ENCODE measurements around the gene PINLYP. TPM values are rescaled to one million over a fixed set of nuclear protein-coding genes. Genes with fewer than 3 reads are reported as not detected.

The PINLYP gene
- total and polyA plus RNA-seq, 9 of the 15 experiments (the other 6 are each of a cell fraction or from before 2014, with no cell fraction given): 1.00 to 6.7 (median 2.2) TPM

DNA sequence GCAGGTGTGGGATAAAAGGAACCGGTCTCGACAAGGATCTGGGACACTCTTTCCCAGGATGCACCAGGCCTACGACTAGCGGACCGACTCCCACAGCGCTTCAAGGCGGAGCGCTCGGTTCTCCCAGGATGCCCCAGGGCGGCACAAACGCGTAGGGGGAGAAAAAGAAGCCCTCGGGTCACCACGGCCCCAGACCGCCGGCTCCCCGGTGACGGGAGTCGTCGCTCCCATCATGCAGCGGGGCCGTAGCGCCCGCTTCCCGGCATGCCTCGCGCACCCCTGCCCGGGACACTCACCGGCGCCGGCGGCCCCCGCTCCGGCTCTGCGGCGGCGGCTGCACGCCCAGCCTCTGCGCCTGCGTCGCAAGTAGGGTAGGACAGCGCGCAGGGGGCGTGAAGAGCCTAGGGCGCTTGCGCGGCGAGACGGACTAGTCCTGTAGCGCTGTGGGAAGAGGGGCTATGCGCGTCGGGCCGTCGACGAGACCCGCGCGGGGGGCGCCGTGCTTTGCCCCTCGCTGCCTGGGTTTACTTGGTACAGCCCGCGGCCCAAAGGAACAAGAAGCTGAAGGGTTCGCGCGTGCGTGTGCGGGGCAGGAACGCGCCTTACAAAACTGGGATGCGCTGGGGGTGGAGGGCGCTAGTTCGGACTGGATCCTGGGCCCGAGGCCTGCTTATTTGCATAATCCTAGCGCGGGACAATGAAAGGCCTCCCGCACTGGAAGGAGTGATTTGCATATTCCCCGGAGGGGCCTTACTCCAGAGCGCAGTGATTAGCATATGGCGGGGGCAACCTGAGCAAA lies 43.9 kb downstream of the PINLYP start, which contains the start of gene ZNF428 (continued):
- no peak for TF ChIP-seq POLR2AphosphoS2 (IDR thresholded peaks at IDR 0.05; ENCODE audit: low read length)
- TF ChIP-seq GABPB1 (CRISPR knock-in tag; IDR thresholded peaks at IDR 0.05): no peak
- TF ChIP-seq, protein P1, sequence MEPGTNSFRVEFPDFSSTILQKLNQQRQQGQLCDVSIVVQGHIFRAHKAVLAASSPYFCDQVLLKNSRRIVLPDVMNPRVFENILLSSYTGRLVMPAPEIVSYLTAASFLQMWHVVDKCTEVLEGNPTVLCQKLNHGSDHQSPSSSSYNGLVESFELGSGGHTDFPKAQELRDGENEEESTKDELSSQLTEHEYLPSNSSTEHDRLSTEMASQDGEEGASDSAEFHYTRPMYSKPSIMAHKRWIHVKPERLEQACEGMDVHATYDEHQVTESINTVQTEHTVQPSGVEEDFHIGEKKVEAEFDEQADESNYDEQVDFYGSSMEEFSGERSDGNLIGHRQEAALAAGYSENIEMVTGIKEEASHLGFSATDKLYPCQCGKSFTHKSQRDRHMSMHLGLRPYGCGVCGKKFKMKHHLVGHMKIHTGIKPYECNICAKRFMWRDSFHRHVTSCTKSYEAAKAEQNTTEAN (CRISPR knock-in tag; IDR thresholded peaks at IDR 0.05): peak; percentile 45; the same call in 1 of the 2 replicates
- TF ChIP-seq FOXM1 (IDR thresholded peaks at IDR 0.05; ENCODE audit: low read depth): no peak
- peak; percentile 51; the same call in 1 of the 2 replicates for TF ChIP-seq FOXM1 (CRISPR knock-in tag; IDR thresholded peaks at IDR 0.05; ENCODE audit: low read depth)
- TF ChIP-seq PHTF2 (CRISPR knock-in tag; IDR thresholded peaks at IDR 0.05): no peak
- no peak for TF ChIP-seq CAMTA2 (CRISPR knock-in tag; conservative IDR thresholded peaks at IDR 0.05)
- peak; percentile 38; the same call in 1 of the 2 replicates for TF ChIP-seq ZNF263 (CRISPR knock-in tag; IDR thresholded peaks at IDR 0.05; ENCODE audit: borderline replicate concordance)
- TF ChIP-seq, protein P2, sequence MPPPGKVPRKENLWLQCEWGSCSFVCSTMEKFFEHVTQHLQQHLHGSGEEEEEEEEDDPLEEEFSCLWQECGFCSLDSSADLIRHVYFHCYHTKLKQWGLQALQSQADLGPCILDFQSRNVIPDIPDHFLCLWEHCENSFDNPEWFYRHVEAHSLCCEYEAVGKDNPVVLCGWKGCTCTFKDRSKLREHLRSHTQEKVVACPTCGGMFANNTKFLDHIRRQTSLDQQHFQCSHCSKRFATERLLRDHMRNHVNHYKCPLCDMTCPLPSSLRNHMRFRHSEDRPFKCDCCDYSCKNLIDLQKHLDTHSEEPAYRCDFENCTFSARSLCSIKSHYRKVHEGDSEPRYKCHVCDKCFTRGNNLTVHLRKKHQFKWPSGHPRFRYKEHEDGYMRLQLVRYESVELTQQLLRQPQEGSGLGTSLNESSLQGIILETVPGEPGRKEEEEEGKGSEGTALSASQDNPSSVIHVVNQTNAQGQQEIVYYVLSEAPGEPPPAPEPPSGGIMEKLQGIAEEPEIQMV (tag; conservative IDR thresholded peaks at IDR 0.05; ENCODE audit: low read depth): peak; percentile 65; the same call in 1 of the 2 replicates
- TF ChIP-seq, protein P3, sequence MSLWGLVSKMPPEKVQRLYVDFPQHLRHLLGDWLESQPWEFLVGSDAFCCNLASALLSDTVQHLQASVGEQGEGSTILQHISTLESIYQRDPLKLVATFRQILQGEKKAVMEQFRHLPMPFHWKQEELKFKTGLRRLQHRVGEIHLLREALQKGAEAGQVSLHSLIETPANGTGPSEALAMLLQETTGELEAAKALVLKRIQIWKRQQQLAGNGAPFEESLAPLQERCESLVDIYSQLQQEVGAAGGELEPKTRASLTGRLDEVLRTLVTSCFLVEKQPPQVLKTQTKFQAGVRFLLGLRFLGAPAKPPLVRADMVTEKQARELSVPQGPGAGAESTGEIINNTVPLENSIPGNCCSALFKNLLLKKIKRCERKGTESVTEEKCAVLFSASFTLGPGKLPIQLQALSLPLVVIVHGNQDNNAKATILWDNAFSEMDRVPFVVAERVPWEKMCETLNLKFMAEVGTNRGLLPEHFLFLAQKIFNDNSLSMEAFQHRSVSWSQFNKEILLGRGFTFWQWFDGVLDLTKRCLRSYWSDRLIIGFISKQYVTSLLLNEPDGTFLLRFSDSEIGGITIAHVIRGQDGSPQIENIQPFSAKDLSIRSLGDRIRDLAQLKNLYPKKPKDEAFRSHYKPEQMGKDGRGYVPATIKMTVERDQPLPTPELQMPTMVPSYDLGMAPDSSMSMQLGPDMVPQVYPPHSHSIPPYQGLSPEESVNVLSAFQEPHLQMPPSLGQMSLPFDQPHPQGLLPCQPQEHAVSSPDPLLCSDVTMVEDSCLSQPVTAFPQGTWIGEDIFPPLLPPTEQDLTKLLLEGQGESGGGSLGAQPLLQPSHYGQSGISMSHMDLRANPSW (CRISPR knock-in tag; IDR thresholded peaks at IDR 0.05): peak; percentile 83; the same call in 1 of the 2 replicates
- no peak for TF ChIP-seq TCFL5 (CRISPR knock-in tag; conservative IDR thresholded peaks at IDR 0.05)
- no peak for TF ChIP-seq FOXJ3 (CRISPR knock-in tag; IDR thresholded peaks at IDR 0.05)
- TF ChIP-seq ERF (CRISPR knock-in tag; IDR thresholded peaks at IDR 0.05): peak; percentile 70; the same call in 1 of the 2 replicates
- no peak for TF ChIP-seq ZSCAN29 (IDR thresholded peaks at IDR 0.05)
- TF ChIP-seq BCL6 (CRISPR knock-in tag; IDR thresholded peaks at IDR 0.05): no peak
- TF ChIP-seq ZNF583 (CRISPR knock-in tag; IDR thresholded peaks at IDR 0.05): 0 out of 2 replicates have a peak, but pooled peaks have one; percentile 77
- no peak for TF ChIP-seq TOE1 (IDR thresholded peaks at IDR 0.05; ENCODE audit: borderline replicate concordance)
- TF ChIP-seq TOE1 (CRISPR knock-in tag; IDR thresholded peaks at IDR 0.05; ENCODE audit: borderline replicate concordance, low read depth): no peak
- TF ChIP-seq EP300 (IDR thresholded peaks at IDR 0.05; ENCODE audit: low read length): no peak
- TF ChIP-seq, protein P4, sequence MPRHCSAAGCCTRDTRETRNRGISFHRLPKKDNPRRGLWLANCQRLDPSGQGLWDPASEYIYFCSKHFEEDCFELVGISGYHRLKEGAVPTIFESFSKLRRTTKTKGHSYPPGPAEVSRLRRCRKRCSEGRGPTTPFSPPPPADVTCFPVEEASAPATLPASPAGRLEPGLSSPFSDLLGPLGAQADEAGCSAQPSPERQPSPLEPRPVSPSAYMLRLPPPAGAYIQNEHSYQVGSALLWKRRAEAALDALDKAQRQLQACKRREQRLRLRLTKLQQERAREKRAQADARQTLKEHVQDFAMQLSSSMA (CRISPR knock-in tag; IDR thresholded peaks at IDR 0.05): no peak; the same call in none of the 2 replicates
- no peak for TF ChIP-seq ZNF146 (CRISPR knock-in tag; IDR thresholded peaks at IDR 0.05; ENCODE audit: unreplicated experiment)
- 0 out of 2 replicates have a peak, but pooled peaks have one; percentile 4 for TF ChIP-seq ETV5 (CRISPR knock-in tag; IDR thresholded peaks at IDR 0.05; ENCODE audit: low read depth)
- TF ChIP-seq MXI1 (IDR thresholded peaks at IDR 0.05; ENCODE audit: low read depth, low read length): no peak
- no peak for TF ChIP-seq POLR3G (IDR thresholded peaks at IDR 0.05; ENCODE audit: extremely low read depth, insufficient read length, insufficient replicate concordance)

Data from K562 (cell line).